Measurements from ENCODE around the gene TMEM59L. TPM values are rescaled to one million over a fixed set of nuclear protein-coding genes. Genes with fewer than 3 reads are reported as not detected.

Gene TMEM59L
- total RNA-seq, result not detected in 2 replicates

DNA sequence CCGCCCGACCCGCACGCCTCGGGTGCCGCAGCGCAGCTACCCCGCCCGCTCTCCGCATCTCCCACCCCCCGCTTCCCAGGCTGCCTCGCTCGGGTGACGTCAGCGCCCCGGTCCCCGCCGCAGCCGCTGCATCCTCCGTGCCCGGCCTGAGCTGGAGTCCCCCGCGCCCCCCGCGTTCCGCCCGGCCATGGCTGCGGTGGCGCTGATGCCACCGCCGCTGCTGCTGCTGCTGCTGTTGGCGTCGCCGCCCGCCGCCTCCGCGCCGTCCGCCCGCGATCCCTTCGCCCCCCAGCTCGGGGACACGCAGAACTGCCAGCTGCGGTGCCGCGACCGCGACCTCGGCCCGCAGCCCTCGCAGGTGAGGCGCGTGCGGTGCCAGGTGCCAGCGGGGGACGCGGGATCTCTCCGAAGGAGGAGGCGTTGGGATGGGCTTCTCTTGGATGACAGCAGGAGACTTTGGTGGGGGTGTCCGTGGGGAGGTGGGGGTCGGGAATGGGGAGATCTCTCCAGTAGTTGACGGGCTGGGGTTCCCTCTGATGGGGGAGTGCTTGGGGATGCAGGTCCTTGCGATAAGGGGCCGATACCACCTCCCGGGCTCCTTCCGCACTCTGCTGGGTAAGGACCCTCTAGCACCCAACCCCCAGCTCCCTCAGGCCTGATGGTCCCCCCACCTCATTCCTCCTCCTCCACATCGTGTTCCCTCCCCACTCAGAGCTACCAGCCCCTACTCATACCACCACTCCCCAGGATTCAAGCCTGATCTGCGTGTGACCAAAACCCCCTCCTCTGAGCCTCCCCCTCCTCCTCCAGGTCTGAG lies at the start of gene TMEM59L:
TSS of gene TMEM59L (plus strand) at position 99 of the 817 bp plus-strand sequence. CDS start at position 188, 89 bp downstream.
- intact Hi-C loops (cut with micrococcal nuclease), result loop anchor here (5.0 kb wide), 1 partner anchor 179 kb away; the partner anchor contains the start of gene COMP
- DNase-seq, result peak; percentile 85
- peaks cover 1% of the 10 kb centered on the region for H3K36me3 Mint-ChIP-seq (ENCODE audit: low read depth)
- H3K9me3 Mint-ChIP-seq, result no peaks in the 10 kb centered on the region
- H3K27ac Mint-ChIP-seq, result no peak within 1 kb of the TSS
- peak within 1 kb of the TSS; percentile 75 for H3K4me3 Mint-ChIP-seq
- H3K4me1 Mint-ChIP-seq, result peaks cover 9% of the 10 kb centered on the region
- H3K27me3 Mint-ChIP-seq, result peaks cover 71% of the 10 kb centered on the region

DNA sequence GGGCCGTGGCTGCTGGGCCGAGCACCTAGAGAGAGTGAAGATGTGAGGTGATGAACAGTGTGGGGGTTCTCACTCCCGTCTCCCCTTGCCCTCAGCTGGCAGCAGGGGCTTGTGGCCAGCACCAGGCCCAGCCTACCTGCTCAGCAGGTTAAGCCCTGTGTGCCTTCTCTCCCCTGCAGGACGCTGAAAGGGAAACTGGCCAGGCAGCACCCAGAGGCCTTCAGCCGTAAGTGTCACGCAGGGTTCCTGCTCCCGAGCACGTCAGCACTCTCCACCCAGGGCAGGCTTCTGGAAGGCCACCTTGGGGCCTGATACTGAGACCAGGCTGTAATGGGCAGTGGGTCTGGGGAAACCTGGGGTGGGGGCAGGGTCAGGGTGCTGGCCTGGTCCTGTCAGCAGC lies 45.7 kb upstream of the TMEM59L start:
- peaks cover 65% of the 10 kb centered on the region for H3K36me3 Mint-ChIP-seq (ENCODE audit: low read depth)
- no peak overlapping the region for H3K4me3 Mint-ChIP-seq
- DNase-seq, result no peak

DNA sequence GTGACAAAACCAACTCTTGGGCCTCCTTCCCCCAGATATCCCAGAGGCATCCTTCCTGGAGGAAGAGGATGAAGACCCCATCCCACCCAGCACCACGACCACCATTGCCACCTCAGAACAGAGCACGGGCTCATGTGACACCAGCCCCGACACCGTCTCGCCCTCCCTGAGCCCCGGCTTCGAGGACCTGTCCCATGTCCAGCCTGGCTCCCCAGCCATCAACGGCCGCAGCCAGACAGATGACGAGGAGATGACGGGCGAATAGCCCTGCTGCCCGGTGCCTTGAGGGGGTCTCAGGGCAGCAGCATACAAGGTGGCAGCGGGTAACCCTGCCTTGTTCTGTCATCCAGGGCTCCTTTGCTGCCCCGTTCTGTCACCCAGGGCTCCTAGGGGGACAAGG lies 44.3 kb upstream of the TMEM59L start:
- Mint-ChIP-seq H3K4me3 (no peak overlapping the region), H3K4me1 (peaks cover 16% of the 10 kb centered on the region), H3K27ac (no peak overlapping the region), H3K27me3 (no peaks in the 10 kb centered on the region), H3K36me3 (ENCODE audit: low read depth) (peaks cover 72% of the 10 kb centered on the region), H3K9me3 (no peaks in the 10 kb centered on the region)
- DNase-seq, result no peak
- intact Hi-C loops (cut with micrococcal nuclease), result no loop called here

More for the DNA sequence above, 45.7 kb upstream of the TMEM59L start:
- Mint-ChIP-seq H3K27ac (no peak overlapping the region), H3K4me1 (peaks cover 6% of the 10 kb centered on the region), H3K27me3 (no peaks in the 10 kb centered on the region), H3K9me3 (no peaks in the 10 kb centered on the region)
- intact Hi-C loops (cut with micrococcal nuclease), result no loop called here

- Mint-ChIP-seq H3K9me3 (no peaks in the 10 kb centered on the region), H3K27me3 (no peaks in the 10 kb centered on the region), H3K4me1 (peaks cover 24% of the 10 kb centered on the region), H3K4me3 (peak within 1 kb of the TSS; percentile 99), H3K27ac (peak within 1 kb of the TSS; percentile 95), H3K36me3 (ENCODE audit: low read depth) (peaks cover 73% of the 10 kb centered on the region)
- intact Hi-C loops (cut with micrococcal nuclease), result loop anchor here (1.0 to 5.0 kb wide), 6 partner anchors 14 to 348 kb away; partner anchors contain the start of genes COPE, DDX49, ELL and KXD1
- DNase-seq, result peak; percentile 100
Observed at GRCh38 chr19:18571564-18572344, 40.9 kb upstream of the TMEM59L start, which contains the start of gene UBA52. TSS of gene UBA52 (plus strand) at chr19:18571857. CDS start at chr19:18573301, 1,444 bp downstream.

DNA sequence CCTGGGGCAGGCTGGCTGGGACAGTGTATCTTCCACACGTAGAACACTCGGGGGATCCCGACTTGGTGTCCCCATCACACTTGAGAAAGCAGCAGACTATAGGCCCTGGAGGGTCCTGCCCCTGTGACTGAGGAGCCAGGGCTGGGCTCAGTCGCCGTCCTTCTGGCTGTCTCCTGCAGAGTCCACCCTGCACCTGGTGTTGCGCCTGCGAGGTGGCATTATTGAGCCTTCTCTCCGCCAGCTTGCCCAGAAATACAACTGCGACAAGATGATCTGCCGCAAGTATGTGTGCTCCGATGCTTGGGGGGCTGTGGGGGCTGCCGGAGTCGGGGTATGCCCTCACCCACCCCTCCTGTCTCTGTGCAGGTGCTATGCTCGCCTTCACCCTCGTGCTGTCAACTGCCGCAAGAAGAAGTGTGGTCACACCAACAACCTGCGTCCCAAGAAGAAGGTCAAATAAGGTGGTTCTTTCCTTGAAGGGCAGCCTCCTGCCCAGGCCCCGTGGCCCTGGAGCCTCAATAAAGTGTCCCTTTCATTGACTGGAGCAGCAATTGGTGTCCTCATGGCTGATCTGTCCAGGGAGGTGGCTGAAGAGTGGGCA lies 37.9 kb upstream of the TMEM59L start:
- H3K4me1 Mint-ChIP-seq, result peaks cover 29% of the 10 kb centered on the region
- DNase-seq, result no peak
- no peaks in the 10 kb centered on the region for H3K9me3 Mint-ChIP-seq
- no peaks in the 10 kb centered on the region for H3K27me3 Mint-ChIP-seq
- intact Hi-C loops (cut with micrococcal nuclease), result loop anchor here (5.0 kb wide), 1 partner anchor 97 kb away; no protein-coding TSS in a partner anchor
- peaks cover 67% of the 10 kb centered on the region for H3K36me3 Mint-ChIP-seq (ENCODE audit: low read depth)
- H3K4me3 Mint-ChIP-seq, result peak overlapping the region; percentile 10
- H3K27ac Mint-ChIP-seq, result no peak overlapping the region

DNA sequence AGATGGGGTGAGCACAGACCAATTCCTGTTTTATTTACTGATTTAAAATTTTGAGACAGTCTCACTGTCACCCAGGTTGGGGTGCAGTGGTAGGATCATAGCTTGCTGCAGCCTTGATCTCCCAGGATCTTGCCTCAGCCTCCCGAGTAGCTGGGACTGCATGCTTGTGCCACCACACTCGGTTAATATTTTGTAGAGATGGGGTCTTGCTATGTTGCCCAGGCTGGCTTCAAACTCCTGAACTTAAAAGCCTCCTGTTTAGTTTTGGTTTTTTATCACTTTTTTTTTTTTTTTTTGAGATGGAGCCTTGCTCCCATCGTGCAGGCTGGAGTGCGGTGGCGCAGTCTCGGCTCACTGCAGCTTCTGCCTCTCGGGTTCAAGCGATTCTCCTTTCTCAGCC lies 36.3 kb upstream of the TMEM59L start:
- intact Hi-C loops (cut with micrococcal nuclease), result no loop called here
- Mint-ChIP-seq H3K4me3 (no peak overlapping the region), H3K27me3 (no peaks in the 10 kb centered on the region), H3K36me3 (ENCODE audit: low read depth) (peaks cover 62% of the 10 kb centered on the region), H3K4me1 (peaks cover 26% of the 10 kb centered on the region), H3K9me3 (no peaks in the 10 kb centered on the region), H3K27ac (no peak overlapping the region)
- DNase-seq, result no peak

- Mint-ChIP-seq H3K27ac (no peak overlapping the region), H3K27me3 (no peaks in the 10 kb centered on the region), H3K9me3 (no peaks in the 10 kb centered on the region), H3K4me1 (peaks cover 22% of the 10 kb centered on the region), H3K4me3 (no peak overlapping the region), H3K36me3 (ENCODE audit: low read depth) (peaks cover 53% of the 10 kb centered on the region)
- intact Hi-C loops (cut with micrococcal nuclease), result no loop called here
- DNase-seq, result no peak
Observed at GRCh38 chr19:18577365-18577914, 35.2 kb upstream of the TMEM59L start.

- no peak for DNase-seq
- Mint-ChIP-seq H3K36me3 (ENCODE audit: low read depth) (peaks cover 28% of the 10 kb centered on the region), H3K4me1 (peaks cover 15% of the 10 kb centered on the region), H3K4me3 (no peak overlapping the region), H3K9me3 (no peaks in the 10 kb centered on the region), H3K27ac (no peak overlapping the region), H3K27me3 (no peaks in the 10 kb centered on the region)
- intact Hi-C loops (cut with micrococcal nuclease), result no loop called here
Observed at GRCh38 chr19:18580311-18580710, 32.4 kb upstream of the TMEM59L start.

DNA sequence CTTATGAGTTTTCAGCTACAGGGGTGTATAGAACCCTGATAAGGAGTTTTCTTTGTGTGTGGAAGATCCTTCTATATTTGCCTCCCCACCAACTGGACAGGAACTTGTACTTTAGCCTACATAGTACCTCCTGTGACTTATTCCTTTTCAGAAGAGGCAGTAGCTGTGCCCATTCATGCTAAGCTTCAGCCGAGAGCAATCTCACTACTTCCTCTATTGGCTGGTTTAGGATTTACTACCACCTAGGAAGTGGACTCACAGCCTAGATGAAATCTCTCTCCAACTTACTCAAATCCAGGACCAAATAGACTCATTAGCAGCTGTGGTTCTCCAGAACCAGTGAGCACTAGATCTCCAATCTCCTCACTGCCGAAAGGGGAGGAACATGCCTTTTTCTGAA lies 26.4 kb upstream of the TMEM59L start:
- Mint-ChIP-seq H3K36me3 (ENCODE audit: low read depth) (peaks cover 14% of the 10 kb centered on the region), H3K9me3 (no peaks in the 10 kb centered on the region), H3K4me3 (peak overlapping the region; percentile 30), H3K27me3 (no peaks in the 10 kb centered on the region), H3K27ac (peak overlapping the region; percentile 76), H3K4me1 (peaks cover 32% of the 10 kb centered on the region)
- intact Hi-C loops (cut with micrococcal nuclease), result loop anchor here (5.0 kb wide), 2 partner anchors 96 to 261 kb away; partner anchors contain the start of gene CRTC1
- no peak for DNase-seq

- peaks cover 19% of the 10 kb centered on the region for H3K36me3 Mint-ChIP-seq (ENCODE audit: low read depth)
- H3K27me3 Mint-ChIP-seq, result no peaks in the 10 kb centered on the region
- DNase-seq, result no peak
- intact Hi-C loops (cut with micrococcal nuclease), result loop anchor here (5.0 kb wide), 2 partner anchors 95 to 260 kb away; partner anchors contain the start of gene CRTC1
- peak overlapping the region; percentile 86 for H3K4me3 Mint-ChIP-seq
- H3K27ac Mint-ChIP-seq, result peak overlapping the region; percentile 97
- H3K4me1 Mint-ChIP-seq, result peaks cover 32% of the 10 kb centered on the region
- H3K9me3 Mint-ChIP-seq, result no peaks in the 10 kb centered on the region
Observed at GRCh38 chr19:18587561-18587960, 25.1 kb upstream of the TMEM59L start.

DNA sequence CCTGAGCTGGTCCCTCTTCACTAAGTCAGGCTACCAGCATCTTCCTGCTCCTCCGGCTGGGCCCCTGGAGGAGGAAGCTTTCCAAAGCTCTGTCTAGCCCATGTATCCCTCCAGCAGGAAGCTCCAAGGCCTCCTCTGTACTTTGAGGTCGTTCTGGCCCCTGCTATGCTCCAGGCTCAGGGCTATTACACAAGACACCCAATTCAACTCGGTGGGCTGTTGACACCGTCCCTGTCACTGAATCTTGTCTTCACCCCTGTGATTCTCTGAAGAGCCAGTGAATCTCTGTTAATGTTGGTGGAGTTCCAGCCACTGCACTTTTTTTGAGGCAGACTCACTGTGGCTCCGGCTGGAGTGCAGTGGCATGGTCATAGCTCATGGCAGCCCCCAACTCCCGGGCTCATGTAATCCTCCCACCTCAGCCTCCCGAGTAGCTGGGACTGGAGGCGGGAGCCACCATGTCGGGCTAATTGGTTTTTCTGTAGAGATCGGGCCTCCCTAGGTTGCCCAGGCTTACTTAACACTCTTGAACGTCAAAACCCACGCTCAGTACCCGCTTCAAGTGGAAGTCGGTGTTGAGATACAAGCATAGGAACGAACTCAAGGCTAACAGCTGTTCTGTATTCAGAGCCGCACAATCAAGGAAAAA lies 24.6 kb upstream of the TMEM59L start:
- DNase-seq, result no peak
- Mint-ChIP-seq H3K27ac (peak overlapping the region; percentile 97), H3K9me3 (no peaks in the 10 kb centered on the region), H3K27me3 (no peaks in the 10 kb centered on the region), H3K4me3 (peak overlapping the region; percentile 86), H3K36me3 (ENCODE audit: low read depth) (peaks cover 21% of the 10 kb centered on the region), H3K4me1 (peaks cover 32% of the 10 kb centered on the region)
- intact Hi-C loops (cut with micrococcal nuclease), result loop anchor here (5.0 kb wide), 2 partner anchors 94 to 259 kb away; partner anchors contain the start of gene CRTC1

- H3K36me3 Mint-ChIP-seq (ENCODE audit: low read depth), result peaks cover 22% of the 10 kb centered on the region
Observed at GRCh38 chr19:18588611-18589379, 23.9 kb upstream of the TMEM59L start, which contains the start of gene REX1BD. TSS of gene REX1BD (plus strand) at chr19:18588798. CDS start at chr19:18588802, 4 bp downstream.

More at GRCh38 chr19:18588611-18589379, 23.9 kb upstream of the TMEM59L start, which contains the start of gene REX1BD:
- no peaks in the 10 kb centered on the region for H3K9me3 Mint-ChIP-seq
- no peaks in the 10 kb centered on the region for H3K27me3 Mint-ChIP-seq
- DNase-seq, result peak; percentile 97
- peaks cover 35% of the 10 kb centered on the region for H3K4me1 Mint-ChIP-seq
- H3K27ac Mint-ChIP-seq, result peak within 1 kb of the TSS; percentile 97
- intact Hi-C loops (cut with micrococcal nuclease), result loop anchor here (1.0 to 5.0 kb wide), 6 partner anchors 17 to 259 kb away; partner anchors contain the start of genes CRTC1, ELL, KXD1 and UBA52
- peak within 1 kb of the TSS; percentile 86 for H3K4me3 Mint-ChIP-seq
